DMS53 treated with DMSO at 0.1 percent for 48 hours (cell line): ENCODE data around the gene C3orf62.

ENCODE experiments used
- DNase-seq: peaks from one replicate; lab custom pipeline; 2025; ENCODE audit not compliant: unreplicated experiment; lab: John Stamatoyannopoulos, UW

The C3orf62 gene

DNA sequence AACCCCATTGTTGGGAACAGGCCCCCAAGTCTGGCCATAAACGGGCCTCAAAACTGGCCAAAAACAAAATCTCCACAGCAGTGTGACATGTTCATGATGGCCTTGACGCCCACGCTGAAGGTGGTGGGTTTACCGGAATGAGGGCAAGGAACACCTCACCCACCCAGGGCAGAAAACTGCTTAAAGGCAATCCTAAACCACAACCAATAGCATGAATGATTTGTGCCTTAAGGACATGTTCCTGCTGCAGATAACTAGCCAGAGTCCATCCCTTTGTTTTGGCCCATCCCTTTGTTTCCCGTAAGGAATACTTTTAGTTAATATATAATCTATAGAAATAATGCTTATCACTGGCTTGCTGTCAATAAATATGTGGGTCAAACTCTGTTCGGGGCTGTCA is 57.9 kb downstream of the C3orf62 start:
- no peak for DNase-seq
